GM19035 (cell line): ENCODE results near the gene KIF5A.
"Not testable (repeated sequence)": the region's sequence is repeated elsewhere in the genome, so short reads cannot be mapped to it uniquely, and the experiment has no call there.

ENCODE experiments used
- ATAC-seq: cut with Tn5 transposase; IDR thresholded peaks from one replicate; pipeline ENCODE4 v1.9.1; 2021; ENCODE audit not compliant: unreplicated experiment

KIF5A gene

DNA sequence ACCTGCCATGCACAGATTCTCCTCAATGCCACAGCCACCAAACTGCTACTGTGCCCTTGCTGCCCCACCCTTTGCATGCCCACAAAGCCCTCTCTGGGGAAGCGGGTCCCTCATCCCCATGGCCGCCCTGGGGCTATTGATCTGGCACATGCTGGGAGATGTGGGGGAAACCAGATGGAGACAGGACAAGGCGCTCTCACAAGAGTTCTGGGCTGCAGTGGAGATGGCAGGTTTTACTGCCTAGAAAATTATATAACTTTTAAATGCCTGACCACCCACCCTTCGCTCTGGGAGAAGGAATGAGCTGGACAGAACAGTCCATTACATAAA is 30.6 kb downstream of the KIF5A start:
- ATAC-seq: no peak

DNA sequence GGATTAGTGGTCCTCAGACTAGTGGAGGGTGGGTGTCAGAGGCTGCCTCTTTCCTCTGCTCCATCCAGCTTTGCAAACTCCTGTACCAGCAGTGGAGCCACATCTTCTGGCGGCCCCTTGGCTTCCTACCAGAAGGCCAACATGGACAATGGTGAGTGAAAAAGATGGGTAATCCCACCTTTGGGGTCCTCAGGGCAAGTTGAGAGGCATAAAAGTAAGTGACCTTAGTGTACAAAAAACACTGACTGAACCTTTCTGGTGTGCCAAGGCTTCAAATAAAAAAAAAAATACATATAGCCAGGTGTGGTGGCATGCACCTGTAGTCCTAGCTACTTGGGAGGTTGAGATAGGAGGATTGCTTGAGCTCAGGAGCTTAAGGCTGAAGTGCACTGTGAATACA is 32.0 kb downstream of the KIF5A start:
- ATAC-seq: no peak

DNA sequence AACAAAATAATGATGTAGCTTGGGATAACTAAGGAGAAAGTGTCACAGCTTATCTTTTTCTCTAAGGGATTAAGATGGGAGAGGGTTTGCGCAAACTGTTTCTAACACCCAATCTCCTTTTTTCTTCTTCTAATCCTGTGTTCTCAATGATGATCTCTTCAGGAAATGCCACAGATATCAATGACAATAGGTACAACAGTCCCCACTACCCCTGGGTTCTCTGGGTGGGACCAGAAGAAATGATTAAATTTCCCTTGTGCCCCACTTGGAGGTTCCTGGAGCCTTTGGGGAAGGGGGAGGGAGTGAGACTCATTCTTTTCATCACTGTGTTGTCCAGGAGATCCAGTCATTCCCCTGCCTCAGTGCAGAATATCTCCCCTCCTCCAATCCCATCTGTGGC is 32.6 kb downstream of the KIF5A start:
- ATAC-seq: no peak

DNA sequence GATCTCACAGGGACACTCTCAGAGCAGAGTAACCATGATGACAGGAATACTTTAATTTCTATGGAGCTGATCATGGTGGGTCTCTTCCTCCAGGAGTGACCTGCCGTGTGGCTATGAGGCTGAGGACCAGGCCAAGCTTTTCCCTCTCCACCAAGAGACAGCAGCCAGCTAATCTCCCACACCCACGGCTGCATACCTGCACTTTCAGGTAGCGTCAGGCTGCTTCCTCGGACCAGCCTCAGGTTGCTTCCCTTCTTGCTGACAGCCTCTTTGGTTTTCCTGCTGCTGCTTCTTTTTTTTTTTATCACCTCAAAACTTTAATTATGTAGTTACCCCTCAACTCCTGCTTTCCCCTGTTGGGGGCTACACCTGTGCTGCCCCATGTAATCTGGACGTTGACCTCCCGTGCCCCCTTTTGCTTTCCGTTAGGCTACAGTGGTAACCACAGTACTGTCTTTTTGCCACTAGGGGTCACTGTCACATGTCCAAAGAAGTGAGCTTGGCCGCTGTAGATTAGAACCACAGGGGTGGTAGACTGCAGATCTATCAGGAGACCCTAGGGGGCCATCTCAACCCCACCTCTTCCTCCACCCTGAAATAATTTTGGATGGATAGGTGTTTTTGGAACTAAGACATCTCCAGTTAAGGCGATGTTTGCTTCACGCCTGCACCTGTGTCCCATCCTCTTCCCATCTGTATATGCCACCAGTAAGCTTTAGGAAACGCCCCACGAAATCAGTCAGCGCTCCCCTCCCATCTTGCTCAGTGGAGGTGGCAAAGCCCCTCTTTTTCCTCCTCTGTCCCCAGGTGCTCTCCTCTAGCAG is 33.4 kb downstream of the KIF5A start:
- ATAC-seq: peak; percentile 97

DNA sequence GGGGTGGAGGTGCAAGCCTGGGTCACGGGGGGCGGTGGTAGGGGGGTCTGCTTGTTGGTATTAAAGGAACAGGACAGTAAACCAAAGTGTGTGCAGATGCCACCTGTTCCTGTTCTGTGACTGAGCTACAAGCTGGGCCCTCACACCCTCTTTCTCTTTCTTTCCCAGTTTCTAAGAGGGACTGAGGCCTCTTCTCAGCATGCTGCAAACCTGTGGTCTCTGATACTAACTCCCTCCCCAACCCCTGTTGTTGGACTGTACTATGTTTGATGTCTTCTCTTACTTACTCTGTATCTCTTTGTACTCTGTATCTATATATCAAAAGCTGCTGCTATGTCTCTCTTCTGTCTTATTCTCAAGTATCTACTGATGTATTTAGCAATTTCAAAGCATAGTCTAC is 34.2 kb downstream of the KIF5A start:
- no peak for ATAC-seq

DNA sequence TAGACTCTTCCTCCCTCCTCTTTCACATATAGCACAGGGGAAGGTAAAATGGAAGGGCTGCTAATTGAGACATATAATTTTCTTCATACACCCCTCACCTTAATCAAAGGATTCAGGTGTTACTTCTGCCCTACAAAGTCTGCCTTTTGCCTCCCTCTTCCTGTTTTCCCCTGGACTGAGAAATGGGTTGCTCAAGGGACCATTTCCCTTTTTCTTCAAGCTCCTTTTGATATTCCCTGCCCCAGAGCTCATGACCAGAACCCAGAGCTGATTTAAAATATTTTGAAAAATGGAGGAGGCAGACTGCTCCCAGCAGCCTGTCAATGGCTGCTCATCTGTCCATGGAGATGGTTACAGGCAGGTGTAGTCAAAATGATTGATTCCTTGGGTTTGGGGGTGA is 34.8 kb downstream of the KIF5A start:
- no peak for ATAC-seq

DNA sequence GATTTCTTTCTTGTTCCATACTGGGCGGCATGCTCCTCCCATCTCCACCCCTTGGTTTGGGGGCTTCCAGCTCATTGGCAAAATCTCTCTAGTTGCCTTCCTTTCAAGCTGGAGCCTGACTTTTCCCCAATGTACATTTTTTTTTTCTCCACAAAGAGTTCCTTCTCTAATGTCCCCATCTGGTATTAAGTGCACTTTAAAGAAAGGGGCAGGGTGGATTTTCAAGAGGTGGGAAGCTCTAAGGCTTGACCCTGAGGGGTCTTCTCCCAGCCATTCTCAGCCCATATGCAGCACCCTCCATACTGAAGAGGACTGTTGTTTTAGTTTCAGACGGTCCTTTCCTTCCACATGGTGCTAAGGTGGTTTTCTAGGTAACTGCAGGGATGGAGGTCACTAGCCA is 35.3 kb downstream of the KIF5A start:
- ATAC-seq: no peak

DNA sequence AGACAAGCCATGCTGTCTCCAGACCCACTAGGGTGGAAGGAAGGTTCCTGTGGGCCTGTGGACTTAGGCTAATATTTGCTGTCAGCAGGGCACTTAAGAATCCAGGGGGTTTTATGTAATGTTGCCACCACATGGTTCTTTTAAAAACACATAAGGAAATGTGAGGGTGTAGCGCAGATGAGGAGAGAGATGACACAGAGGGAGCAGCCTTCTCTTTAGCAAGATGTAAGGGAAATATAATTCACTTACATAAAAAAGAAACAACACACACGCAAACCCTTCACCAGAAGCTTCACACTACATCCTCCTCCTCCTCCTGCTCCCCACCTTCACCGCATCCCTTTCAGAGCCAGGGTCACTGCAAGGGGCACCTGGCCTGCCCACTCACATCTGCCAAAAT is 36.3 kb downstream of the KIF5A start:
- ATAC-seq: no peak

DNA sequence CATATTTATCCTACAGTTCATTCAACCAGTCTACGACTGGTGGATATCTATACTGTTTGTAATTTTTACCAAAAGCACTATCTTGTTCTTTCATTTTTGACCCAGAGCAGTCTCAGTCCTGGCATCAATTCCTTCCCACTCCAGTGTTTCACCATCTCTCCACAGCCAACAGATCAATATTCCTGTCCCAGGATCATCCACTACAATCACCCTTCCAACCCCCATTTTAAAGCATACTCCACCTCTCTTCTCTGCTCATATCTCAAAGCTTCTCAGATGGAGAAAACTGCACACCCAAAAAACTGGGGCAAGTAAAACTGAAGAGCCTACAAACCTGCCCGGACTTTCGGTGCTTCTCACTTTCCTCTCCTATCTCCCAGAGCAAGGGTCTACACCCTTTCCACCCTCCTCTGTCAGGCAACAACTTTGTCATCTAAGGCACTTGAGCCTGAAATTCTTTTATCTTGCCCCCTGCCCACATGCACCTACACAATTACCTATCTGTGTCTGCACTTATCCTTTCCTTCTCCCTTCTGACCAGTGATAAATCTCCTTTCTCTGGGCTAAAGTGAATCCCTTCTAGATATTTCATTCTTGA is 37.1 kb downstream of the KIF5A start:
- no peak for ATAC-seq

DNA sequence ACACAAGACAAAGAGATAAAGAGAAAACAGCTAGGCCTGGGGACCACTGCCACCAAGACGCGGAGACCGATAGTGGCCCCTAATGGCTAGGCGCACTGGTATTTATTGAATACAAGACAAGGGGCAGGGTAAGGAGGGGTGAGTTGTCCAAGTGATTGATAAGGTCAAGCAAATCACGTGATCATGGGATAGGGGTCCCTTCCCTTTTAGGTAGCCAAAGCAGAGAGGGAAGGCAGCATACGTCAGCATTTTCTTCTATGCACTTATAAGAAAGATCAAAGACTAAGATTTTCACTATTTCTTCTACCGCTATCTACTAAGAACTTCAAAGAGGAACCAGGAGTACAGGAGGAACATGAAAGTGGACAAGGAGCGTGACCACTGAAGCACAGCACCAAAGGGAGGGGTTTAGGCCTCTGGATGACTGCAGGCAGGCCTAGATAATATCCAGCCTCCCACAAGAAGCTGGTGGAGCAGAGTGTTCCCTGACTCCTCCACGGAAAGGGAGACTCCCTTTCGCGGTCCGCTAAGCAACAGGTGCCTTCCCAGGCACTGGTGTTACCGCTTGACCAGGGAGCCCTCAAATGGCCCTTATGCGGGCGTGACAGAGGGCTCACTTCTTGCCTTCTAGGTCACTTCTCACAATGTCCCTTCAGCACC is 39.2 kb downstream of the KIF5A start:
- not testable (repeated sequence) for ATAC-seq

DNA sequence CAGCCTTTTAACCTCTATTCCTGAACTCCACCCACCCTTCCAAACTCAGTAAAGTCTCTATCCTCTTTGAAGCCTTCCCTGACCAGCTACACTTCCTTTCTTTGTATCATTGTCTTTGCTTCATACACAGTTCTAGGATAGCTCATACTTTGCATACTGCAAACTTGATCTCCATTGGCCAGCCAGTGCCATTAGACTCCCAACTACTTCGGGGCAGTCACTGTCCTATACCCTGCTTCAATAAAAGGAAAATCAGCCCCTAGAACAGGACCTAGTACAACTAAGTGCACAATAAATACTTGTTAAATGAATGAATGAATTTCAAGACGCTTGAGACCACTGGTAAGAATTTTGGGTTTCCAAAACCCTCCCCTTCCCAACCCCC is 40.6 kb downstream of the KIF5A start:
- ATAC-seq: no peak

DNA sequence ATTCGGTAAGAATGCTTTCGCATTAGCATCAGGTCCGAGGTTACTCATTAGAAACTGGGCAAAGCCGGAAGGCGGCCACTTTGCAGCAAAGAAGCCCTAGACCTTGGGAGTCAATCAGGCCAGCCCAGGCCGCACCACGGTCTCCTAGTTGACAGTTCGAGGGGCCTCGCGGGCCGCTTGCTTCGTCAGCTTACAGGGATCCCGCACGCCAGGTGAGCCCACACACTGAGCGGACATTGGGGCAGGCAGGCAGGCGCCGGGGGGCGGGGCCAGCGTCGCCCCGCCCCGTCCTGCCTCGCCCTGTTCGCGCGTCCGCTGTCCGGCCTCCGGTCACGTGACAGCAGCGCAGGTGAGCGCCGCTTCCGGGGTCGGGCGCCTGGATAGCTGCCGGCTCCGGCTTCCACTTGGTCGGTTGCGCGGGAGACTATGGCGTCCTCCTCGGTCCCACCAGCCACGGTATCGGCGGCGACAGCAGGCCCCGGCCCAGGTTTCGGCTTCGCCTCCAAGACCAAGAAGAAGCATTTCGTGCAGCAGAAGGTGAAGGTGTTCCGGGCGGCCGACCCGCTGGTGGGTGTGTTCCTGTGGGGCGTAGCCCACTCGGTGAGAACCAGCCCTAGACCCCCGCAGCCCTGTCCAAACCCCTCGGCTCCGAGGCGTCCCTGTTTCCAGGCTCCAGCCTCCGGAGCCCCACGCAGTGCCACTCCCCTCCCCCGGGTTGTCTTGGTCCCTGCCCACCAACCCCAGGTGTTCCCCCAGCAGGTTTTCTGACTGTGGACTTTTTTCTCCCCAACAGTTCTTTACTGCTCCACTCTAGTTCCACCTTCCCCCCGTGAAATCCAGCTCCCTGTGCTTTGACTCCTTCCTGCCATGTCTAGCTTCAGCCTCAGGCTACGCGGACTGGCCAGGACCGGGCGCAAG is 41.3 kb downstream of the KIF5A start, which contains the start of gene PIP4K2C:
PIP4K2C (plus strand) TSS at position 329 of the 918 bp plus-strand sequence; CDS start at position 427, 98 bp downstream.
- ATAC-seq: peak; percentile 94

DNA sequence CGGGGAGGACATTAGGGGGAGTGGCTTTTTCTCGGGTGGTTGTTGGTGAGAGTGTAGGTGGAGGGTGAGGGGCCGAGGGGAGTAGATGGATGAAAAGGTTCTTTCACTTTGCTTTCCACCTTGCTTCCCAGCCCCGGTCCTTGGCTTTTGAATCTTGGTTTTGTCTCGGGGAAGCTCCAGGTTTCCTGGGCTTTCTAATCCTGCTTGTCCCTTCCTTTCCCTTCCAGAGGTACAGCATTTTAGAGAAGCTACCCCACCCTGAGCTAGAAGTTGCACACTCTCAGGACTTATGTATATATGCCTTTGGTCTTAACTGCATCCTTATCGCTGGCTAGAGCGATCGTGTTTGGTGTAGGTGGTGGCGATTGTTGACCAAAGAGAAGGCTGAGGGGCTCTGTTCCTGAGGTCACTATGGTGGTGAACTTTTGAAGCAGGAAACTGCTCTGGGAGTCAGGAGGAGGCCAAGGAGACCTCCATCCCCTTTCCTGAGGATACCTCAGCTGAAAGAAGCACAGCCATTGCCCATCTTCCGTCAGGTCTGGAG is 42.0 kb downstream of the KIF5A start:
- ATAC-seq: no peak

DNA sequence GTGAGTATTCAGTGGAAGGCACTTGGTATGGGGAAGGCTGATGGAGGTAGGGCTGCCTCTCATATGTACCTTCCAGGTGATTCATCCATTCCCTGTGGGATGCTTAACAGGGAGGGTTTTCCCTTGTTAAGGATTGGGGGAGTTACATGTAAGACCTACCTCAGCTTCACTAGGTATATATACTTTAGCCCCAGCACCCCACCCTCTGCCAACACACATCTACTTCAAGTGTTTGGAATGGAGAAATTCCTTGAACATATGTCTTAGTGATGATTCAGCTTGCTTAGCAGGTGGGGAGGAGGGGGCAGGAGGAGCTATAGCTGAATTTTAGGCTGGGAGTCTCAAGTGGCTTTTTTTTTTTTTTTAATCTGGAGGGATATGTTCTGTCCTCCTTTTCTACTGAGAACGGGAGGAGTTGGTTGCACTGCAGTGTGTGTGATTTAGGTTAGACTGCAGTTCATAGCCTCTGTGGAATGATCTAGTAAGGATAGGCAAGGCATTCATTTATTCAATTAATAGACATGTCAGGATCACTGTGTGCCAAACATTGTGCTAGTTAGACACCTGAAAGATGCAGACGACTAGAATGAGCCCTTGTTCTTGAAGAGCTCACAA is 42.8 kb downstream of the KIF5A start:
- ATAC-seq: no peak

DNA sequence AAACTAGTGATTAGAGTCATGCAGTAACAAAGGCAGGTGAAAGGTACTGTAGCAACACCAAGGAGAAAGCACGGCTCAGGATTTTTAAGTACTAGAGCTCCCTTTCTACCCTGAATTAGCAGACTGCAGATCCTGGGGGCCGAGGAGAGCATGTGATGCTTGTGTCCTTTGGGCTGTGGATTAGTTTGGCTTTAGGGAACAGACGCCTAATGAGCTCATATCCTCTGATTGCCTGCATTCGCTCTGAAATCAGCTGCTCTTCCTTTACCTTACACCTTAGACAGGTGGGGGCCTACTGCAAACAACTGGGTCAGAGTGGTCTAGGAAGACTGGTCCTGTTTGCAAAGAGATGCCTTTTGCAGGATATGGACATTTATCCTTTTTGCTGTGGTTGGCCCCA is 43.3 kb downstream of the KIF5A start:
- ATAC-seq: no peak

DNA sequence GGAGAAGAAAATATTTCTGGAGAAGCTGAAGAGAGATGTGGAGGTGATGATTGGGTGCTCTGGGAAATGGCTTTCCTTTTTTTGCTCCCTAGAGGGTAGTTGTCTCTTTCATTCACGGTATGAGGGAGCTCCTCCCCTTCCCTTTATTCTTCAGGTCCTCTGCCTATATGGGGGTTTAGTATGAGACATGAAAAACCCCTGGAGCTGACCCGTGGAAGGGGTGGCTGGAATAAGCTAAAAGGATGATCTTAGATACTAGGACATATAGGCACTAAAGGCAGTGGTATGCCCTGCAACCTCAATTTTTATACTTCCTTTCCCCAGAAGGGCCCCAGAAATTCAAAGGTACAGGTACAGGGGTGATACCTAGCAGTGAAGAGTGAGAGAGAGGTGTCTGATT is 50.6 kb downstream of the KIF5A start:
- no peak for ATAC-seq

DNA sequence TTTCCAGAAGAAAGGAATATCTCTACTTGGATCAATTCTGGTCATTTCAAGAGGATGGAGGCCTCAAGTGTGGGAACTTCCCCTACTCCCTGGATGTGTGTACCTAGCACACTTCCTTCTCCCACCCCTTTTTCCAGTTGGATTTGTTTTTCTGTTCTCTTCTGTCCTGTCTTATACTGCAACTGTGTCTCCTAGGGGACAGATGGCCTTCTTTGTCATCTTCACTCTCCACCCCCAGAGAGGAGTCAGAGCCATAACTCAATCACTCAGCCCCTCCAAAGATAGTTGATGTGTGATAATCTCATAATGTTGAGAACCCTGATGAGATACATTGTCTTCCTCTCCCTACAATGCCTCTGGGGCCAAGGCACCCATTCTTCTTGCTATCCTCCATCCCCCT is 52.7 kb downstream of the KIF5A start:
- no peak for ATAC-seq

DNA sequence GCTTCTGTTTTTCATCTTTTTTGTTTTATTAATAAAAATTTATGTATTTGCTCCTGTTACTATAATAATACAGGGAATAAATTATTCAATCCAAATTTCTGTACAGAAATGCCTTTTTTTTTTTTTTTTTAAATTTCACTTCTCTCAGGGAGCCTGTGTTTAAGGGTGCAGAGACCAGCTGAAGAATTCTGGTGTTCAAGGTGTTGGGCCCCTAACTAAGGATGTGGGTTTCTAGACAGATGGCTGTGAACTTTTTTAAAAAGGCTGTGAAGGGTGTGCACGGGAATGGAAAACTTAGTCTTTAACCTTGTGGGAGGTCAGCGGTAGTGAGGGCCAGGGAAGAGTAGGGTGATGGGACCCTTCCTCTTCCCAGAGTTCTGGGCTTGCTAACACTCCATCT is 53.5 kb downstream of the KIF5A start:
- no peak for ATAC-seq

DNA sequence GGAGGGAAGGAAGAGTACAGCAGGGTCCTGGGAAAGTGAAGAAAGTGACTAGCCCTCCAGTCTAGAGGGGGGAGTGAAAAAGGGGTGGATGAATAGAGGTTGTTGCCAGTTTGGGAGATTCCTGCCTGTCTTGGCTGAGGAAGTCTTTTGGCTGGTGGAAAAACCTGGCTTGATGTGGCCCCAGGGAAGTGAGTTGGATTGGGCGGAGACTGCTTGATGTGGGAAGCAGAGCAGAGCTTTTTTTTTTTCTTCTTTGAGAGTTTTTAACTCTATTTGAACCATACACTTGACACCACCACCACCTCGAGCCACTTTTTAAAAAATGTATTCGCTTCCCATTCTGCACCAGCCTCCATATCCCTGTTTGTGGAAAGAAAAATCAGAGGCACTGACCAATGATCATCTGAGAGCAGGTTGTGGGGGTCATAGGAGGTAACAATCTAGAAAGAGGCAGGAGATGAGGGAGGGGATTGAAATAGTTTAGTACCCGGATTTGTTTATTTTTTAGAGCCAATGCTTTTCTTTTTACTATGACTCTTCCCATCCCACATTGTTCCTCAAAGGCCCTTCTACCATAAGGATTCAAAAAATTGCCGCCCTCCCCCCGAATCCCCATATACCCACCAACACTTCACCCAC is 54.1 kb downstream of the KIF5A start:
- ATAC-seq: no peak

DNA sequence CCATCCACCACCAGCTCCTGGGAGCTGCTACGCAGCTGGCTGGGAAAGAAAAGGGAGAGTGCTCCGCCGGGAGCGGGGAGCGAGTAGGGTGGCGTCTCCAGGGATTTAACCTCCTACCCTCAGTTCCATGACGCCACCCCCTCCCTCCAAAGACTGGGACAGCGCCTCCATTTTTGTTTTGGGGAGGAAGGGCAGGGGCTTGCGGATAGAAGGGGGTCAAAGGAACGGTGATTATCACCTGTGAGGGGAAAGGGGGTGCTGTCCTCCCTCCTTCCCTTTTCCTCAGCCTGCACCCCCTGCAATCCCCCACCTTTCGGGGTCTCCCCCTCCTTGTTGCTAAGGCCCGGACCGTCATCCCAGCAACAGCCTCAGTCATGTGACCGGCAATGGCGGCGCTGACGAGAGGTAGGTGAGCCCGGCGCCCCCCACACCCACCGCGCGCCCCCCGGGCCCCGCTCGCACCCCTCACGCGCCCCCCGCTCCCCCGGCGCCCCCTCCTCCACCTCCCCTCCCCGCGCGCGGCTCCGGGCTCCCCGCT is 54.7 kb downstream of the KIF5A start, which contains the start of gene DTX3:
DTX3 (plus strand) TSS at position 371 of the 538 bp plus-strand sequence. CDS start 1,694 bp downstream, outside the sequence.
- ATAC-seq: peak; percentile 64
